HG02840 (cell line): ENCODE data around the gene DNAJB8.

Experiments
- ATAC-seq: cut with Tn5 transposase; IDR thresholded peaks from one replicate; pipeline ENCODE4 v1.9.1; 2021; ENCODE audit warnings: mild to moderate bottlenecking, moderate library complexity, moderate number of reproducible peaks; ENCODE audit not compliant: unreplicated experiment, low FRiP score

The DNAJB8 gene

DNA sequence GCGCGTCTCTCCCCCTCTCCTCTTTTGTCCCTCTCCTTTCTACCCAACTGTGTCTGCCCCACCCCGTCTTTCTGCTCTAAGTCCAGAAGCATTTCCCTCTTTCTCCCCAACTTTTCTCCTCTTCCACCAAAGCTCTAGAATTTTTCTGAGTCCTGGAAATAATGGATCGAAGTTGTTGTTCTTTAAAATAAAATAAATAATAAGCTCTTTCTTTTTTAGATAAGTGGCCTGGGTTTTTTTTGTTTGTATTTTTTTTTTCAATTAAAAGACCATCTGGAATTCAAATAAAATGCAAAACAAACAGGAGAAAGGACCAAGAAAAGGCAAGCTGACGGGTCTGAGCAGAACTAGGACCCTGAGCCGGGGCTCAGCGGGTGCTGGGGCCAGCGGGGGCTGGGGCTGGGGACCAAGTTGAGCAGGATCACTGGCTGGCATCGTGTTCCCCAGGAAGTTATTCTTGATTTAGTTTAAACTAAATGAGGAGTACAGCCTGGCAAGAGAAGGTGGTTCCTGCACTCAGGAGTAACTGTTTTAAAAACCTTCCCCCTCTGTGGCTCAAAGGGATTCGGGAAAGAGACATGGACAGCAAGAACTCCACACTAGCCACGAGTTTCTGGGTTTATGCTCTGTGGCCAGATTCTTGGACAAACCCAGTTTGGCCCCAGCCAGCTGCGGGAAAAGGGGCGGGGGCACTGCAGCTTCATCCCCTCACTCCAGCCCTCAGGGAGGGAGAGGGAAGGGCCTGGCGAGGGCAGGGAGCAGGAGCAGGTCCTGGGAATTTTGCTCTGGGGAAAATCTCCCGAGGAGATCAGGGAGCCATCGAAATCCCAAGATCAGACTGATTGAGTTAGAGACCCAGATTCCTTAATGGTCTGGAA lies 18.0 kb upstream of the DNAJB8 start:
- no peak for ATAC-seq

DNA sequence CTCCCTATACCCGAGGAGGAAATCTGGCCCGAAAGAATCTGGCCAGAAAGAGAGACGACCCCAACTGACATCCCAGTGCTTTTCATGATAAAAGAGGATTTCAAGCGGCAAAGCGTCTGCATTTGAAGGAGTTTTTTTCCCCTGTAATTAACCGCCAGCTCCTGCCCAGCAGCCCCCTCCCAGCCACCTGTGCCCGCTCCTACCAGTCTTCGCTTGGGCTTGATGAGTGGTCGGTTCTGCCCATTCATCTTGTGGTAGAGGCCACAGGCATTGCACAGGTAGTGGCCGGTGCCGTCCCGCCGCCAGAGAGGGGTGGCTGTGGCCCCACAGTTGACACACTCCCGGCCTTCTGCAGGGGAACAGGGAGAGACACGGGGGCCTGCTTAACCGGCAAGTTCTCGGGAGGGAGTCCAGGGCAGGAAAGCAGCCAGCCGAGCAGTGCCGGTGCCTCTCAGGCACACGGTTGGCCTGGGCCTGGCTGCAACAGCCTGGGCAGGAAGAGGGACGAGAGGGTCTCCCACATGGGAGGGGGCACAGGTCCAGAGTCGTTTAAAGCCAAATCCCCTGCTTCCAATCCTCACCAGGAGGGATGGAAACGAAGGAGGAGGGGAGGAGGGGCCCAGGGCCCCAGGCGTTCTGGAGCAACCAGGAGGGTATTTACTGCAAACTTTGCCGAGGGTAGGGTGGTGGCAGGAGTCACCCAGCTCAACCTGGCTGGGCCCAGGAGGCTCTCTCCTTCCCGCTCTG lies 17.1 kb upstream of the DNAJB8 start:
- ATAC-seq: no peak

GRCh38 chr3:128482666-128483656 lies 16.3 kb upstream of the DNAJB8 start:
- no peak for ATAC-seq

- ATAC-seq: no peak
These were observed 15.5 kb upstream of the DNAJB8 start for GRCh38 chr3:128482175-128482574.

GRCh38 chr3:128481438-128481942 lies 14.8 kb upstream of the DNAJB8 start:
- no peak for ATAC-seq

- ATAC-seq: no peak
These were observed 14.2 kb upstream of the DNAJB8 start for GRCh38 chr3:128480717-128481437.

- no peak for ATAC-seq
These were observed 13.6 kb upstream of the DNAJB8 start for GRCh38 chr3:128480278-128480677.

GRCh38 chr3:128479558-128480086 lies 12.9 kb upstream of the DNAJB8 start:
- ATAC-seq: no peak

DNA sequence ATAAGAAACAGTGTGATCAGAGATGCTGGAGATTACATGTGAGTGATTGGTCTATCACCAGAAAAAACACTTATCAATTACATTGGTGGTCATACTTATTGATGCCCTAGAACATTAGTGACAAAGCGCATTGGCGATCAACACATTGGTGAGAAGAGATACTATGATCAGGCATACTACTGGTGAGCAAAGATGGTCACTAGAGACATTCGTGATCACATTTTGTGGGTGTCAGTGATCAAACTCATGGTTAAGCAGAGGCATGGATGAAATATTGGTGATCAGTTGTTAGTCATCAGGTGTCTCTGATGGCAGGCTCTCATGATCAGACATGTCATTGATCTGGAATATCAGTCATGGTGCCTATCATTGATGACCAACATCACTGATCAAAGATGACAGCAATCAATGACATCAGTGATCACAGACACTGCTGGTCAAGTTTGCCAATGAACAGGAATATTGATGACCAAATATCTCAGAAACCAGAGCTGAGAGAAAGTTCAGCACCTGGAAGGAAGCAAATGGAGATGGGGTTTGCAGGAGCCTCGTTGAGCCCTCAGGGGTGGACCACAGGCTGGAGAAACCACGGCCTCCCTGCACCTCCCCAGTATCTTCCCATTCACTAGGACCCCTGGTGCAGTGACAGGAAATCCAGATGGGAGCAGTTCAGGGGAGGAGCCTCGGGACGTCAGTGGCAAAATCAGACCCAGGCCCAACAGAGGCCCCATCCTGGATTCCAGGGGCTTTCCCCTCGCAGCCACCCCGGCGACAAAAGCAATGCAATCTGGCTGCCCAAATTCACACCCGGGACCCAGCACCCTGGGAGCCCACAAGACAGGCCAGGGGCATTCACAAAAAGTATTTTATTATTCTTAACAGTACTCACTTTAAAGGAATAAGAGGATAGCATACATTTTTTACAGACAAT lies 12.2 kb upstream of the DNAJB8 start:
- no peak for ATAC-seq

DNA sequence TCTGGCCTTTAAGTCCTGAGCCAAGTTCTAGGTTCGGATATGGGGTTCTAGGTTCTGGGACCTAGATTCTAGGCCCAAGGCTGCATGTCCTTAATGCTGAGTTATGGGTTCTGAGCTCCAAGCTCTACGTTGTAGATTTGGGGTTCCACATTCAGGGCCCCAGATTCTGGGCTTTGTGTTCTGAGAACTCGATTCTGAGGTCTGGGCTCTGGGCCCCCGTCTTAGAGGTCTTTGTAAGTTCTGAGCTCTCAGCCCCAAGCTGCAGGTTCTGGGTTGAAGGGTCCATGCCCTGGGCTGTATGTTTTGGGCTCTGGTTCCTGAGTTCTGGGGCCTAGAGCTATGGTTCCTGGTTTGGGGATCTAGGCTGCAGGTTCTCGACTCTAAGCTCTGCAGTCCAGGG lies 10.0 kb upstream of the DNAJB8 start:
- ATAC-seq: no peak

- ATAC-seq: no peak
These were observed 8.7 kb upstream of the DNAJB8 start for GRCh38 chr3:128475355-128475754.

DNA sequence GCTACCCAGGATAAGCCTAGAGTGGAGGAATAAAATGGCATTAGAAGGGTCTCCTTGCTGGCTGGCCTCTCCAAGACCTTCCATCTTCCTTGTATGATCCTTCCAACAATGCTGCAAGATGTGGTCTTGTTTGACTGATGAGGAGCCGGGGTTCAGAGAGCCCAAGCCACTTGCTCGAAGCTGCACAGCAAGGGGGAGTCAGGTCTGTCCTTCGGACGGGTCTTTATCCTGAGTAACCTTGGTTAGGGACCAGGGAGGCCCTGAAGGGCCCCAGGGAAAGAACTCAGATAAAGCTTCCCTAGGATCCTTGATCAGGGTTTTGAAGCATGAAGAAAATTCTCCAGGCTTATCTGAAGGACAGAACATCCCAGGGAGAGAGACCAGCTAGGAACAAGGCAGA lies 7.0 kb upstream of the DNAJB8 start:
- ATAC-seq: no peak

GRCh38 chr3:128473180-128473519 lies 6.5 kb upstream of the DNAJB8 start:
- ATAC-seq: no peak

GRCh38 chr3:128472449-128473179 lies 5.9 kb upstream of the DNAJB8 start:
- no peak for ATAC-seq

DNA sequence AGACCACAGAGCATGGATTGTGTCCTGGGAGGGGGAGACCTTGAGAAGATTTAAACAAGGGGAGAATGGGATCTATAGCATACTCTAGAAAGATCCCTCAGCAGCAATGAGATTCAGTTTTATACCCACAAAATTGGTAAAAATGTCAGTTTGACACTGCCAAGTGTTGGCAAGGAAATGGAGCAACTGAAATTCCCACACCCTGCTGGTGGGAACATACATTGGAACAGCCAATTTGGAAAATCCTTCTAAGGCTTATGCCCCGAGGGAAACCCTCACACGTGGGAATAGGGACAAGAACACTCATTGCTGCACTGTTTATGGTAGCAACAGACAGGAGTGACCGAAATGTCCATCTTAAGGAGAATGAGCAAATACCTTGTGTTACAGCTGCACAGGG lies 5.0 kb upstream of the DNAJB8 start:
- ATAC-seq: no peak

DNA sequence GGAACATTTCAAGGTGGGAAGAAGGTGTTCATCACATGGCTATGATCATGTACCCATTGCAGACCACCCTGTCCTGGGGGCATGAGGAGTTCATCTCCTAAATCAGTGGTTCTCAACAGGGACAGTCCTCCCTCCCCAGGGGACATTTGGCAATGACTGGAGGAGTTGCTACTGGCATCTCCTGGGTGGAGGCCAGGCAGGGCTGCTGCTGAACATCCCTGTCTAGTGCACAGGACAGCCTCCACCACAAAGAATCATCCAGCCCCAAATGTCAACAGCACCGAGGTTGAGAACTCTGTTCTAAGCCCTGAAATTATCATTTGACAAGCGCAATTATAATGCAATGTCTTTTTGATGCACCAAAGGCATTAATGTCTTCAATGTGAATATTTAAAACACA lies 4.4 kb upstream of the DNAJB8 start:
- ATAC-seq: no peak

DNA sequence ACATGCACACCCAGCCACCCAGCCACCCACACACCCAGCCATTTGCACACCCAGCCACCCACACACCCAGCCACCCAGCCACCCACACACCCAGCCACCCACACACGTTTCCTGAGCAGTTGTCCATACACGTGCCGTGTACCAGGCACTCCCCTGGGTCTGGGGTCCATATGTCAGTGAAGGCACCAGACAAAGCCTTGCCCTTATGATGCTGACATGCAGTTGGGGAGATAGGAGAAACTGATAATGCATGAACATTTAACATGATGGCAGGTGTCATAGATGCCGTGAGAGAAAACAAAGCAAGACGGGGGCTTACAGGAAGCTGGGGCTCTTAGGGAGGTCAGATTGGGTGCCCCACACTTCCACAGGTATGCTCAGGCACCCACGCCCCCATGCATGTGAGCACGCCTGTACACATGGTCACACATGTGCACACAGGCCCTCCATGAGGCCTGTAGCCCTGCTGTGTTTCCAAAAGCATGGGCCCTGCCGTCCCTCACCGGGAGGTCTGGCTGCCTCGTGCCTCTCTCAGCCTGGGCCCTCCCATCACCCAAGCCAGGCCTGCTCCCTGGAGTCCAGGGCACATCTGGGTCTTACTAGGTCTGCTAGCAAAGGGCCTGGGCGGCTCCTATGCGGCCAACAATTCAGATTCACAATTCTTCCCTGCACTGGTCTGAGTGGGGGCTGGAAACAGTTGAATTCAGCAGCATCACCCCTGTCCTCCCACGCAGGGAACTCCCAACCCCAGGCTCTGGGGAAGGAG lies 3.6 kb upstream of the DNAJB8 start:
- no peak for ATAC-seq
